ENCODE results near the gene SLC22A4. TPM values are rescaled to one million over a fixed set of nuclear protein-coding genes. Genes with fewer than 3 reads are reported as not detected.

Gene SLC22A4
- total RNA-seq, 2 experiments from 2014 or later = 0.14 TPM; not detected in 1

GRCh38 chr5:132258102-132259068, 35.8 kb upstream of the SLC22A4 start:
- Mint-ChIP-seq H3K36me3 (no peaks in the 10 kb centered on the region), H3K27ac (no peak overlapping the region), H3K4me3 (peak overlapping the region; percentile 21), H3K9me3 (no peaks in the 10 kb centered on the region), H3K27me3 (peaks cover 16% of the 10 kb centered on the region), H3K4me1 (peaks cover 8% of the 10 kb centered on the region)
- DNase-seq (no peak), ATAC-seq (ENCODE audit: low read depth) (no peak)
- POLR2A ChIA-PET = interaction anchor here (0.6 kb wide), 1 partner anchor 60 kb away, joined by 4 read pairs; no protein-coding TSS in a partner anchor

- H3K27ac Mint-ChIP-seq = no peak overlapping the region
- H3K4me3 Mint-ChIP-seq = no peak overlapping the region
- POLR2A ChIA-PET = interaction anchor here (0.6 kb wide), 1 partner anchor 60 kb away, joined by 4 read pairs; no protein-coding TSS in a partner anchor
- H3K4me1 Mint-ChIP-seq = peaks cover 10% of the 10 kb centered on the region
- no peaks in the 10 kb centered on the region for H3K36me3 Mint-ChIP-seq
- peaks cover 16% of the 10 kb centered on the region for H3K27me3 Mint-ChIP-seq
- DNase-seq = no peak
- no peaks in the 10 kb centered on the region for H3K9me3 Mint-ChIP-seq
- no peak for ATAC-seq (ENCODE audit: low read depth)
Measured at GRCh38 chr5:132259069-132259851, 34.9 kb upstream of the SLC22A4 start.

GRCh38 chr5:132260051-132260450, 34.1 kb upstream of the SLC22A4 start:
- DNase-seq = no peak
- no peak for ATAC-seq (ENCODE audit: low read depth)
- POLR2A ChIA-PET = no interaction called here
- Mint-ChIP-seq H3K4me3 (no peak overlapping the region), H3K27me3 (peaks cover 16% of the 10 kb centered on the region), H3K36me3 (no peaks in the 10 kb centered on the region), H3K9me3 (no peaks in the 10 kb centered on the region), H3K27ac (no peak overlapping the region), H3K4me1 (peaks cover 10% of the 10 kb centered on the region)

- Mint-ChIP-seq H3K36me3 (no peaks in the 10 kb centered on the region), H3K4me3 (no peak overlapping the region), H3K4me1 (peaks cover 10% of the 10 kb centered on the region), H3K9me3 (no peaks in the 10 kb centered on the region), H3K27ac (no peak overlapping the region), H3K27me3 (peaks cover 13% of the 10 kb centered on the region)
- ATAC-seq (ENCODE audit: low read depth) (peak; percentile 57), DNase-seq (no peak)
- POLR2A ChIA-PET = no interaction called here
Measured at GRCh38 chr5:132260714-132261551, 33.3 kb upstream of the SLC22A4 start.

GRCh38 chr5:132261881-132262845, 32.0 kb upstream of the SLC22A4 start:
- Mint-ChIP-seq H3K27ac (no peak overlapping the region), H3K4me3 (no peak overlapping the region), H3K27me3 (peaks cover 2% of the 10 kb centered on the region), H3K9me3 (no peaks in the 10 kb centered on the region), H3K36me3 (no peaks in the 10 kb centered on the region), H3K4me1 (peaks cover 10% of the 10 kb centered on the region)
- POLR2A ChIA-PET = no interaction called here
- ATAC-seq (ENCODE audit: low read depth) (no peak), DNase-seq (no peak)

GRCh38 chr5:132262882-132263547, 31.2 kb upstream of the SLC22A4 start:
- DNase-seq (no peak), ATAC-seq (ENCODE audit: low read depth) (no peak)
- no peak overlapping the region for H3K4me3 Mint-ChIP-seq
- H3K4me1 Mint-ChIP-seq = peaks cover 12% of the 10 kb centered on the region
- no peak overlapping the region for H3K27ac Mint-ChIP-seq
- POLR2A ChIA-PET = no interaction called here
- H3K27me3 Mint-ChIP-seq = no peaks in the 10 kb centered on the region
- no peaks in the 10 kb centered on the region for H3K36me3 Mint-ChIP-seq
- no peaks in the 10 kb centered on the region for H3K9me3 Mint-ChIP-seq

- Mint-ChIP-seq H3K36me3 (no peaks in the 10 kb centered on the region), H3K4me3 (no peak overlapping the region), H3K27ac (peak overlapping the region; percentile 35), H3K9me3 (no peaks in the 10 kb centered on the region), H3K4me1 (peaks cover 12% of the 10 kb centered on the region), H3K27me3 (no peaks in the 10 kb centered on the region)
- DNase-seq (no peak), ATAC-seq (ENCODE audit: low read depth) (no peak)
- POLR2A ChIA-PET = no interaction called here
Measured at GRCh38 chr5:132263548-132264261, 30.5 kb upstream of the SLC22A4 start.

GRCh38 chr5:132264546-132265335, 29.5 kb upstream of the SLC22A4 start:
- H3K27me3 Mint-ChIP-seq = no peaks in the 10 kb centered on the region
- H3K9me3 Mint-ChIP-seq = no peaks in the 10 kb centered on the region
- no peak overlapping the region for H3K27ac Mint-ChIP-seq
- no peaks in the 10 kb centered on the region for H3K36me3 Mint-ChIP-seq
- DNase-seq = no peak
- ATAC-seq (ENCODE audit: low read depth) = no peak
- H3K4me1 Mint-ChIP-seq = peaks cover 12% of the 10 kb centered on the region
- POLR2A ChIA-PET = no interaction called here
- no peak overlapping the region for H3K4me3 Mint-ChIP-seq

GRCh38 chr5:132265336-132266030, 28.7 kb upstream of the SLC22A4 start:
- Mint-ChIP-seq H3K4me3 (no peak overlapping the region), H3K27me3 (no peaks in the 10 kb centered on the region), H3K36me3 (no peaks in the 10 kb centered on the region), H3K9me3 (no peaks in the 10 kb centered on the region), H3K4me1 (peaks cover 8% of the 10 kb centered on the region), H3K27ac (no peak overlapping the region)
- POLR2A ChIA-PET = no interaction called here
- DNase-seq = no peak
- no peak for ATAC-seq (ENCODE audit: low read depth)

- no peak for DNase-seq
- Mint-ChIP-seq H3K27me3 (no peaks in the 10 kb centered on the region), H3K36me3 (no peaks in the 10 kb centered on the region), H3K27ac (no peak overlapping the region), H3K4me1 (peaks cover 5% of the 10 kb centered on the region), H3K9me3 (no peaks in the 10 kb centered on the region), H3K4me3 (no peak overlapping the region)
- ATAC-seq (ENCODE audit: low read depth) = no peak
- POLR2A ChIA-PET = no interaction called here
Measured at GRCh38 chr5:132266031-132266835, 28.0 kb upstream of the SLC22A4 start.
